H1 (cell line): ENCODE data around the gene ZNF184. TPM values are rescaled to one million over a fixed set of nuclear protein-coding genes. Genes with fewer than 3 reads are reported as not detected.

Experiments
- CTCF ChIA-PET: fragments of 300-600 bp; sonication (Branson Sonifier 250); formaldehyde crosslinking; loops from one replicate; lab custom pipeline; 2021; ENCODE audit not compliant: partially characterized antibody; lab: Charles Lee
- POLR2A ChIA-PET: fragments of 300-600 bp; sonication (Branson Sonifier 250); formaldehyde crosslinking; loops from one replicate; lab custom pipeline; 2021; ENCODE audit warnings: inconsistent platforms; ENCODE audit not compliant: partially characterized antibody; lab: Charles Lee
- DNase-seq, 2 experiments: peaks; one replicate each; pipeline versions ENCODE4 v3.0.0 to v3.0.0-alpha.2; 2010 to 2022; ENCODE audit warnings: low spot score in 2 of 2, low read depth in 1 of 2, mixed read lengths in 1 of 2
- FAIRE-seq: peaks from 2 replicates; lab custom pipeline; 2011; peaks lifted over from hg19 to GRCh38; lab: Jason Lieb, UNC
- H2AFZ ChIP-seq: 2 replicates; pipeline ENCODE4 v1.8.1; 2012; ENCODE audit warnings: low read length, inconsistent platforms
- H2AK5ac ChIP-seq: 2 replicates; pipeline ENCODE4 v1.6.1; 2013; ENCODE audit warnings: low read depth, low read length
- H2BK120ac ChIP-seq: replicated peaks from 2 replicates; pipeline ENCODE3; 2013; ENCODE audit warnings: low read depth, low read length, inconsistent platforms
- H2BK12ac ChIP-seq: 2 replicates; pipeline ENCODE4 v1.6.1; 2013; ENCODE audit warnings: low read depth, low read length
- H2BK15ac ChIP-seq: 2 replicates; pipeline ENCODE4 v1.6.1; 2013; ENCODE audit warnings: low read length
- H2BK20ac ChIP-seq: 2 replicates; pipeline ENCODE4 v1.6.1; 2013; ENCODE audit warnings: low read length
- H2BK5ac ChIP-seq: 2 replicates; pipeline ENCODE4 v1.6.1; 2013; ENCODE audit warnings: low read depth, low read length
- H3K14ac ChIP-seq: 2 replicates; pipeline ENCODE4 v1.6.1; 2013; ENCODE audit warnings: inconsistent platforms; ENCODE audit not compliant: insufficient read length
- H3K18ac ChIP-seq: 2 replicates; pipeline ENCODE4 v1.6.1; 2013; ENCODE audit warnings: low read length; ENCODE audit errors: extremely low read depth
- H3K23ac ChIP-seq: 2 replicates; pipeline ENCODE4 v1.6.1; 2013; ENCODE audit warnings: inconsistent platforms; ENCODE audit not compliant: insufficient read length
- H3K23me2 ChIP-seq: 2 replicates; pipeline ENCODE4 v1.6.1; 2013; ENCODE audit warnings: low read depth, low read length
- H3K27ac ChIP-seq: 2 replicates; pipeline ENCODE4 v1.6.1; 2011; ENCODE audit warnings: low read depth, low read length, inconsistent platforms
- H3K27me3 ChIP-seq, 4 experiments: replicated peaks in 1 of 4; 1 replicate in 1 of 4; 2 replicates in 3 of 4; pipeline versions ENCODE4 v1.6.1 to v1.8.1; 2011 to 2013; ENCODE audit warnings: low read length in 3 of 4, mild to moderate bottlenecking in 3 of 4, inconsistent platforms in 2 of 4, mixed read lengths in 2 of 4, moderate library complexity in 1 of 4; ENCODE audit not compliant: control insufficient read depth in 3 of 4, insufficient read depth in 3 of 4; ENCODE audit errors: extremely low read depth in 1 of 4
- H3K36me3 ChIP-seq, 4 experiments: 2 replicates each; pipeline versions ENCODE4 v1.6.1 to v1.8.1; 2011 to 2013; ENCODE audit warnings: mild to moderate bottlenecking in 4 of 4, low read length in 3 of 4, moderate library complexity in 2 of 4, control low read depth in 1 of 4, inconsistent platforms in 1 of 4; ENCODE audit not compliant: insufficient read depth in 4 of 4, control insufficient read depth in 2 of 4
- H3K4ac ChIP-seq: replicated peaks from 2 replicates; pipeline ENCODE3; 2013; ENCODE audit warnings: low read length, low read depth, mixed read lengths, inconsistent platforms; ENCODE audit not compliant: insufficient read length
- H3K4me1 ChIP-seq, 4 experiments: replicated peaks in 1 of 4; 1 replicate in 1 of 4; 2 replicates in 3 of 4; pipeline versions ENCODE4 v1.6.1 to v1.8.1; 2011 to 2013; ENCODE audit warnings: low read length in 3 of 4, inconsistent platforms in 2 of 4, mixed read lengths in 1 of 4; ENCODE audit not compliant: insufficient read depth in 4 of 4, control insufficient read depth in 3 of 4
- H3K4me2 ChIP-seq, 2 experiments: 2 replicates each; pipeline versions ENCODE4 v1.6.1 to v1.8.1; 2011 to 2013; ENCODE audit warnings: low read depth in 2 of 2, low read length in 2 of 2, control low read depth in 1 of 2, inconsistent platforms in 1 of 2, mild to moderate bottlenecking in 1 of 2; ENCODE audit not compliant: insufficient read depth in 1 of 2
- H3K4me3 ChIP-seq, 4 experiments: fragments of 200-600, 300-600 bp in 1 of 4; sonication (generic), shearing (Covaris generic), sonication (Bioruptor Twin) in 1 of 4; 2 replicates each; pipeline versions ENCODE4 v1.5.1 to v1.8.1; 2011 to 2016; ENCODE audit warnings: low read length in 4 of 4, low read depth in 3 of 4, control low read depth in 2 of 4, inconsistent platforms in 2 of 4, mild to moderate bottlenecking in 2 of 4, mixed read lengths in 1 of 4, moderate library complexity in 1 of 4; ENCODE audit not compliant: insufficient read depth in 2 of 4; ENCODE audit errors: extremely low read depth in 1 of 4
- H3K56ac ChIP-seq: replicated peaks from 2 replicates; pipeline ENCODE3; 2013; ENCODE audit warnings: low read depth, mild to moderate bottlenecking, mixed read lengths, low read length, inconsistent platforms; ENCODE audit not compliant: insufficient read length
- H3K79me1 ChIP-seq: 2 replicates; pipeline ENCODE4 v1.6.1; 2013; ENCODE audit warnings: low read depth, low read length, control low read depth
- H3K79me2 ChIP-seq, 2 experiments: 2 replicates each; pipeline versions ENCODE4 v1.6.1 to v1.8.1; 2012 to 2013; ENCODE audit warnings: low read length in 2 of 2, mild to moderate bottlenecking in 2 of 2, inconsistent platforms in 1 of 2; ENCODE audit not compliant: insufficient read depth in 2 of 2, control insufficient read depth in 1 of 2
- H3K9ac ChIP-seq, 4 experiments: replicated peaks in 1 of 4; 1 replicate in 1 of 4; 2 replicates in 3 of 4; pipeline versions ENCODE4 v1.6.1 to v1.8.1; 2011 to 2013; ENCODE audit warnings: low read depth in 3 of 4, low read length in 3 of 4, control low read depth in 2 of 4, mild to moderate bottlenecking in 2 of 4, moderate library complexity in 2 of 4, inconsistent platforms in 1 of 4; ENCODE audit errors: extremely low read depth in 1 of 4
- H3K9me3 ChIP-seq, 2 experiments: 2 replicates each; pipeline versions ENCODE4 v1.6.1 to v1.8.1; 2012 to 2013; ENCODE audit warnings: mild to moderate bottlenecking in 2 of 2, moderate library complexity in 2 of 2, control low read depth in 1 of 2, inconsistent platforms in 1 of 2, low read depth in 1 of 2, low read length in 1 of 2, mixed read lengths in 1 of 2; ENCODE audit not compliant: insufficient read depth in 2 of 2
- H4K20me1 ChIP-seq, 2 experiments: replicated peaks in 1 of 2; 2 replicates each; pipeline versions ENCODE3 to v1.8.1; 2011 to 2013; ENCODE audit warnings: inconsistent platforms in 2 of 2, low read length in 2 of 2, mild to moderate bottlenecking in 1 of 2; ENCODE audit not compliant: insufficient read depth in 2 of 2, control insufficient read depth in 1 of 2
- H4K5ac ChIP-seq: 2 replicates; pipeline ENCODE4 v1.6.1; 2013; ENCODE audit warnings: low read length, low read depth, mixed read lengths, inconsistent platforms; ENCODE audit not compliant: insufficient read length
- H4K8ac ChIP-seq: 2 replicates; pipeline ENCODE4 v1.8.0; 2013; ENCODE audit warnings: mild to moderate bottlenecking, moderate library complexity, low read length, inconsistent platforms; ENCODE audit not compliant: insufficient read depth; ENCODE audit errors: extremely low read depth
- H4K91ac ChIP-seq: replicated peaks from 2 replicates; pipeline ENCODE3; 2013; ENCODE audit warnings: low read length, mixed read lengths, inconsistent platforms; ENCODE audit not compliant: insufficient read length
- CTBP2 ChIP-seq: IDR thresholded peaks from 2 replicates; pipeline ENCODE4 v1.7.0; 2011; ENCODE audit warnings: borderline replicate concordance, mild to moderate bottlenecking, moderate library complexity, mixed read lengths, low read length; ENCODE audit not compliant: insufficient read depth, insufficient read length
- MAFK ChIP-seq: IDR thresholded peaks from 2 replicates; pipeline ENCODE4 v1.6.1; 2012; ENCODE audit warnings: low read depth, mild to moderate bottlenecking, improper control_type of control experiment, low read length
- PHF8 ChIP-seq: fragments of 200-600 bp; sonication (generic); conservative IDR thresholded peaks from 2 replicates; pipeline ENCODE4 v1.7.1; 2012; ENCODE audit warnings: low read depth, mild to moderate bottlenecking, inconsistent platforms, low read length, moderate library complexity
- POLR2A ChIP-seq, 2 experiments: IDR thresholded peaks; 1 replicate in 1 of 2; 2 replicates in 1 of 2; pipeline ENCODE4 v1.6.1; 2011; ENCODE audit warnings: low read depth in 2 of 2, low read length in 2 of 2, mild to moderate bottlenecking in 2 of 2; ENCODE audit errors: control extremely low read depth in 1 of 2
- RNF2 ChIP-seq: fragments of 200-900, 300-1000 bp; sonication (generic); IDR thresholded peaks from 2 replicates; pipeline ENCODE4 v1.7.1; 2016; ENCODE audit warnings: borderline replicate concordance, low read depth, mild to moderate bottlenecking, antibody characterized with exemption, low read length; ENCODE audit not compliant: poor library complexity, severe bottlenecking; ENCODE audit errors: missing control alignments
- SUZ12 ChIP-seq: fragments of 200-600 bp; sonication (generic); IDR thresholded peaks from 2 replicates; pipeline ENCODE4 v1.6.1; 2012; ENCODE audit warnings: mild to moderate bottlenecking, inconsistent platforms, low read length, moderate library complexity, mixed read lengths
- TBP ChIP-seq: IDR thresholded peaks from 2 replicates; pipeline ENCODE4 v1.6.1; 2011; ENCODE audit warnings: low read depth, low read length, improper control_type of control experiment
- WGBS, 2 experiments: shearing (Covaris generic) in 1 of 2; methylation state at CpG; one replicate each; pipeline versions ENCODE4 v1.1.6 to v1.1.7; 2013 to 2015; ENCODE audit warnings: low lambda C conversion rate in 2 of 2, mixed read lengths in 2 of 2, inconsistent platforms in 1 of 2, low coverage in 1 of 2, missing lambda C conversion rate in 1 of 2; ENCODE audit not compliant: insufficient replicate concordance in 2 of 2, insufficient coverage in 1 of 2, insufficient read length in 1 of 2; ENCODE audit errors: extremely low coverage in 1 of 2, missing lambda C conversion rate in 1 of 2; 5-methylcytosine and 5-hydroxymethylcytosine counted together
- polyA plus RNA-seq, 7 experiments: library from polyadenylated mRNA; depleted of rRNA in 3 of 7; stranded (reverse) in 5 of 7; unstranded in 2 of 7; fragments of >200 nt in 5 of 7; fragments of 200-250 nt in 2 of 7; gene quantifications; 1 replicate in 5 of 7; 2 replicates in 1 of 7; 4 replicates in 1 of 7; pipeline versions ENCODE4 v1.2.1 to v1.2.3, GENCODE V29; 2011 to 2013; ENCODE audit warnings: missing spikeins in 2 of 7, mixed read lengths in 2 of 7
- total RNA-seq: library from RNA; stranded (reverse); fragmentation: NEBNext Ultra II Directional; extraction: Animal tissue kit (Norgen Biotek cat#: 25700); gene quantifications from 2 replicates; pipeline ENCODE4 v1.2.1, GENCODE V29; 2021

The ZNF184 gene
- total and polyA plus RNA-seq, 2 of the 8 experiments (the other 6 are each of a cell fraction or from before 2014, with no cell fraction given) = 1.9 to 12.3 TPM

- Histone ChIP-seq H2BK15ac (no peak overlapping the region), H3K79me2 (no peaks in the 10 kb centered on the region), H3K23ac (no peak overlapping the region), H4K5ac (no peak overlapping the region), H3K14ac (no peak overlapping the region), H3K4me2 (peak overlapping the region; percentile 82 to 98), H3K23me2 (peaks cover 9% of the 10 kb centered on the region; the same call in 1 of the 2 replicates), H3K27ac (no peak overlapping the region), H3K56ac (no peak overlapping the region), H4K91ac (no peak overlapping the region), H3K79me1 (no peaks in the 10 kb centered on the region), H4K8ac (no peak overlapping the region), H3K9ac (no peak overlapping the region), H2BK5ac (no peak overlapping the region), H2BK20ac (no peak overlapping the region), H3K4me1 (no peaks in the 10 kb centered on the region; a peak in 2 of 7 replicates), H4K20me1 (no peaks in the 10 kb centered on the region), H2BK120ac (no peak overlapping the region), H2AFZ (no peak overlapping the region), H3K27me3 (peaks cover 0 to 2% (median under 1%) of the 10 kb centered on the region in 4 experiments; a peak in 3 of 7 replicates), H3K9me3 (no peaks in the 10 kb centered on the region), H3K4me3 (peak overlapping the region; percentile 66 to 97 (median 80); a peak in 6 of 8 replicates), H2BK12ac (no peak overlapping the region), H3K4ac (no peak overlapping the region), H3K18ac (no peak overlapping the region), H2AK5ac (no peak overlapping the region), H3K36me3 (no peaks in the 10 kb centered on the region)
- WGBS, 2 experiments = 44% methylated on average over 8 of the region's 8 CpGs; no CpG with 5 or more reads in 1 of the 2 experiments
- ChIA-PET POLR2A (no interaction called here), CTCF (interaction anchor here (0.6 to 1.4 kb wide), 7 partner anchors 102 to 451 kb away, joined by 3 to 5 read pairs (median 3); no protein-coding TSS in a partner anchor)
- TF ChIP-seq POLR2A (IDR thresholded peaks at IDR 0.05; ENCODE audit: control extremely low read depth in 1 of 2, low read depth in 2 of 2, low read length in 2 of 2) (no peak), MAFK (no peak), TBP (no peak), CTBP2 (no peak), SUZ12 (no peak), PHF8 (no peak), RNF2 (no peak)
- DNase-seq (no peak), FAIRE-seq (no peak)
Observed at GRCh38 chr6:27477318-27478013, 4.6 kb upstream of the ZNF184 start.
